Ishikawa (cell line): Measurements from ENCODE around the gene CEP250.

Source experiments
- CEBPB ChIP-seq: IDR thresholded peaks from 2 replicates; pipeline ENCODE4 v1.6.1; 2012
- EP300 ChIP-seq: IDR thresholded peaks from 2 replicates; pipeline ENCODE4 v1.6.1; 2012; ENCODE audit warnings: borderline replicate concordance
- REST ChIP-seq: IDR thresholded peaks from 2 replicates; pipeline ENCODE4 v1.6.1; 2012; ENCODE audit warnings: low read depth, mild to moderate bottlenecking
- TAF1 ChIP-seq: IDR thresholded peaks from 2 replicates; pipeline ENCODE4 v1.6.1; 2012; ENCODE audit warnings: low read depth, mild to moderate bottlenecking
- TCF12 ChIP-seq: IDR thresholded peaks from 2 replicates; pipeline ENCODE4 v1.6.1; 2012; ENCODE audit warnings: low read depth

- TF ChIP-seq REST (no peak), CEBPB (no peak), EP300 (no peak), TAF1 (no peak), TCF12 (no peak)
Measured at GRCh38 chr20:35508493-35509218, 53.3 kb downstream of the CEP250 start.
